Fibroblast of mammary gland (primary cell): ENCODE data around the gene NLRC5.

ENCODE experiments used
- DNase-seq: peaks from one replicate; pipeline ENCODE4 v3.0.0-alpha.2; 2010; ENCODE audit warnings: low read depth
- H3K4me3 ChIP-seq: 2 replicates; pipeline ENCODE4 v1.5.1; 2011; ENCODE audit warnings: low read depth, mild to moderate bottlenecking, low read length, moderate library complexity; ENCODE audit not compliant: control insufficient read depth
- TF ChIP-seq, protein P1 (sequence below): conservative IDR thresholded peaks from 2 replicates; pipeline ENCODE4 v1.5.1; 2011; ENCODE audit warnings: low read depth, low read length, inconsistent platforms; ENCODE audit not compliant: control insufficient read depth, insufficient read depth

The NLRC5 gene

DNA sequence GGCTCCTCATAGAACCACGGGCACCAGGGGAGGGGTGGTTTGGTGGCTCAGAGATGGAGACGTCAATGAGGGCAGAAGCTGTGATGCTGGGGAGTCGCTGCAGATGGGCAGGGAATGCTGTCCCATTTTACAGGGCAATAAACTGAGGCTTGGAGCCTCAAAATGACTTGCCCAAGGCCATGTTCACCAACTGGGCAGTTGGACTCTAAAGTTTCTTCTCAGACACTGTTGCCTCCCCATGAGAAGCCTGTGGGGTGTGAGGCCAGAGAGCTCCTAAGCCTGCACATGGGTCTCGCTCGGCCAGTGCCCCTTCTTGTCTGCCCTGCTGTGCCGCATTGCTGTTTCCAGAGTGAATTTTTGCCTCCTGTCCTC lies 141.6 kb downstream of the NLRC5 start:
- TF ChIP-seq, protein P1, sequence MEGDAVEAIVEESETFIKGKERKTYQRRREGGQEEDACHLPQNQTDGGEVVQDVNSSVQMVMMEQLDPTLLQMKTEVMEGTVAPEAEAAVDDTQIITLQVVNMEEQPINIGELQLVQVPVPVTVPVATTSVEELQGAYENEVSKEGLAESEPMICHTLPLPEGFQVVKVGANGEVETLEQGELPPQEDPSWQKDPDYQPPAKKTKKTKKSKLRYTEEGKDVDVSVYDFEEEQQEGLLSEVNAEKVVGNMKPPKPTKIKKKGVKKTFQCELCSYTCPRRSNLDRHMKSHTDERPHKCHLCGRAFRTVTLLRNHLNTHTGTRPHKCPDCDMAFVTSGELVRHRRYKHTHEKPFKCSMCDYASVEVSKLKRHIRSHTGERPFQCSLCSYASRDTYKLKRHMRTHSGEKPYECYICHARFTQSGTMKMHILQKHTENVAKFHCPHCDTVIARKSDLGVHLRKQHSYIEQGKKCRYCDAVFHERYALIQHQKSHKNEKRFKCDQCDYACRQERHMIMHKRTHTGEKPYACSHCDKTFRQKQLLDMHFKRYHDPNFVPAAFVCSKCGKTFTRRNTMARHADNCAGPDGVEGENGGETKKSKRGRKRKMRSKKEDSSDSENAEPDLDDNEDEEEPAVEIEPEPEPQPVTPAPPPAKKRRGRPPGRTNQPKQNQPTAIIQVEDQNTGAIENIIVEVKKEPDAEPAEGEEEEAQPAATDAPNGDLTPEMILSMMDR, result no peak
- H3K4me3 ChIP-seq, result no peak overlapping the region
- DNase-seq, result no peak

DNA sequence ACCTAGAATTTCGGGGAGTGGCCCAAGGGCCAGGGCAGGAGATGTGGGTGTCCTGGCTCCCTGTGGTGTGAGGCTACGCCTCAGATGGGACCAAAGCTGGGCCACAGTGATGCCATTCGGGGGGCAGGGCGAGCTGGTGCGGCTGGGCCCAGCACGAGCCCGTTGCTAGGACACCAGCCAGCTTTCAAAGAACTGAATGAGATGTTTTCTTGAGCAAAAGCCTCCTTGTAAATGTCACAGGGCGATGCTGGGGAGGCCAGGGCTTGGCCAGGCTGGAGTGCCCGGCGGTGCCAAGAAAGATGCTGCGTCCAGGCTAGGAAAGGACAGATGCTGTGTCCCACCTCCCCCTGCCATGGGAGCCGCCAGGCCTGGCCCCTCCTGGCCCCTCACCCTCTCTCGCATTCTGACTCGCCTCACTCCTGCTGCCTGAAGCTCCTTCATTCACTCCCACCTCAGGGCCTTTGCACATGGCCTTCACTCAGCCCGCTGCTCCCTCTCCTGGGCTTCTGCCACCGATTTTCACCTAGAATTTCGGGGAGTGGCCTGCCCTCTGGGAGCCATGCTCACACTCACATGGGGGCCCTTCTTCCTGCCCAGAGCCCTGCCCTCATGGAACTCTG lies 142.1 kb downstream of the NLRC5 start:
- TF ChIP-seq, protein P1, result no peak
- H3K4me3 ChIP-seq, result no peak overlapping the region
- DNase-seq, result no peak

DNA sequence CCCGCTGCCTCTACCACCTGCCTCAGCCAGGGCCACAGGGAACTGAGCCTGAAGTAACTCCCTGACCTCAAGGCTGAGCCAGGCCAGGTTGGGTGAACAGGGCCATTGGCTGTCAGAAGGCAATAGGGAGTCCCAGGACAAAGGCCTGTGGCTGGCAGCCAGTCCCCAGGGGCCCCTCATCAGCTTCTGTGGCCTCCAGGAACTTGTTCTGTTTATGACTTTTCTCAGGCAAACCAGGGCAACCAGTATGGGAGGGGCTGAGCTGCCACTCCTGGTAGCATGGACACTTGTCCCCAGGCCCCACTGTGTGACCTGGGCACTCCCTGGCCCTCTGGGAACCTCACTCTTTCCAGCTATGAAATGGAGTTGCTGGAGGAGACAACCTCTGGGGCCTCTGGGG lies 143.1 kb downstream of the NLRC5 start:
- TF ChIP-seq, protein P1, result no peak
- no peak overlapping the region for H3K4me3 ChIP-seq
- no peak for DNase-seq

DNA sequence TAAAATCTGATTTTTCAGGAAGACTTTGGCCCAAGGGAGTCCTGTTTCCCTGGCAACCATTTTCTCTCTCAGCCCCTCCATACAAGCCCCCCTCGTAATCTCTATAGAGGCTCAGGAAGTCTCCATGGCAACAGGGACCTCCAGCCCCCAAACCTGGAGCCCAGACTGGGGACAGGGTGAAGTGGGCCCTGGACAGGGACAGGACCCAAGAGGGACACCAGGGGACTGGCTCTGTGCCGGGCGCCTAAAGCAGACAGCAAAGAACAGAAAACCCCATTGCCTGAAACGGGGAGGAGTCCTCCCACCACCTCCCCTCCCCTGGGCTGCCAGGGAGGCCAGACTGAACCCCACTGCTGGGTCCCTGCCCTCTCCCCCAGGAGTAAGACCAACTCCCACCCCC lies 143.7 kb downstream of the NLRC5 start:
- H3K4me3 ChIP-seq, result no peak overlapping the region
- TF ChIP-seq, protein P1, result no peak
- DNase-seq, result no peak
